H1 (cell line): ENCODE results near the gene NDUFB10. TPM values are rescaled to one million over a fixed set of nuclear protein-coding genes. Genes with fewer than 3 reads are reported as not detected.

Experiments used
- ASH2L ChIP-seq: fragments of 200-600, 300-600 bp; sonication (generic); IDR thresholded peaks from one replicate; pipeline ENCODE4 v1.7.1; 2017; ENCODE audit warnings: low read length
- CHD1 ChIP-seq: IDR thresholded peaks from 2 replicates; pipeline ENCODE4 v1.6.1; 2012; ENCODE audit warnings: low read depth, low read length, improper control_type of control experiment
- CHD2 ChIP-seq: IDR thresholded peaks from 2 replicates; pipeline ENCODE4 v1.6.1; 2012; ENCODE audit warnings: low read length, improper control_type of control experiment
- GABPA ChIP-seq: IDR thresholded peaks from 2 replicates; pipeline ENCODE4 v1.6.1; 2011; ENCODE audit warnings: mild to moderate bottlenecking, low read length, moderate library complexity, borderline replicate concordance; ENCODE audit not compliant: insufficient read depth
- HDAC6 ChIP-seq: IDR thresholded peaks from one replicate; pipeline ENCODE4 v1.7.1; 2012; ENCODE audit warnings: low read depth, mild to moderate bottlenecking, inconsistent platforms, low read length, moderate library complexity
- JUND ChIP-seq: IDR thresholded peaks from 2 replicates; pipeline ENCODE4 v1.6.1; 2011; ENCODE audit warnings: mild to moderate bottlenecking, improper control_type of control experiment, low read length
- MAFK ChIP-seq: IDR thresholded peaks from 2 replicates; pipeline ENCODE4 v1.6.1; 2012; ENCODE audit warnings: low read depth, mild to moderate bottlenecking, improper control_type of control experiment, low read length
- NANOG ChIP-seq: IDR thresholded peaks from 2 replicates; pipeline ENCODE4 v1.6.1; 2011; ENCODE audit warnings: low read length, low read depth, mild to moderate bottlenecking, inconsistent platforms; ENCODE audit not compliant: insufficient read depth, poor library complexity, severe bottlenecking
- PHF8 ChIP-seq: fragments of 200-600 bp; sonication (generic); conservative IDR thresholded peaks from 2 replicates; pipeline ENCODE4 v1.7.1; 2012; ENCODE audit warnings: low read depth, mild to moderate bottlenecking, inconsistent platforms, low read length, moderate library complexity
- POU5F1 ChIP-seq: IDR thresholded peaks from 2 replicates; pipeline ENCODE4 v1.6.1; 2011; ENCODE audit warnings: low read depth, mild to moderate bottlenecking, low read length, moderate library complexity
- RBBP5 ChIP-seq: IDR thresholded peaks from 2 replicates; pipeline ENCODE4 v1.7.1; 2012; ENCODE audit warnings: low read depth, mild to moderate bottlenecking, inconsistent platforms, low read length, moderate library complexity, borderline replicate concordance
- SIN3A ChIP-seq, 2 experiments: IDR thresholded peaks in 1 of 2; conservative IDR thresholded peaks in 1 of 2; 2 replicates each; pipeline ENCODE4 v1.6.1; 2011 to 2012; ENCODE audit warnings: low read length in 2 of 2, improper control_type of control experiment in 1 of 2, low read depth in 1 of 2, mild to moderate bottlenecking in 1 of 2
- SP2 ChIP-seq: IDR thresholded peaks from 2 replicates; pipeline ENCODE4 v1.6.1; 2012; ENCODE audit warnings: mild to moderate bottlenecking, low read length, inconsistent platforms
- TAF1 ChIP-seq: IDR thresholded peaks from 2 replicates; pipeline ENCODE4 v1.6.1; 2011; ENCODE audit warnings: mild to moderate bottlenecking, low read depth, low read length
- TAF7 ChIP-seq: optimal IDR thresholded peaks from 2 replicates; pipeline ENCODE3; 2011; ENCODE audit warnings: low read depth, mild to moderate bottlenecking, inconsistent platforms, low read length, moderate library complexity, borderline replicate concordance
- TEAD4 ChIP-seq: IDR thresholded peaks from 2 replicates; pipeline ENCODE4 v1.6.1; 2012; ENCODE audit warnings: low read depth, low read length, inconsistent platforms, mixed read lengths
- YY1 ChIP-seq: IDR thresholded peaks from 2 replicates; pipeline ENCODE4 v1.6.1; 2011; ENCODE audit warnings: low read depth, mild to moderate bottlenecking, low read length
- polyA plus RNA-seq, 7 experiments: library from polyadenylated mRNA; depleted of rRNA in 3 of 7; stranded (reverse) in 5 of 7; unstranded in 2 of 7; fragments of >200 nt in 5 of 7; fragments of 200-250 nt in 2 of 7; gene quantifications; 1 replicate in 5 of 7; 2 replicates in 1 of 7; 4 replicates in 1 of 7; pipeline versions ENCODE4 v1.2.1 to v1.2.3, GENCODE V29; 2011 to 2013; ENCODE audit warnings: missing spikeins in 2 of 7, mixed read lengths in 2 of 7
- total RNA-seq: library from RNA; stranded (reverse); fragmentation: NEBNext Ultra II Directional; extraction: Animal tissue kit (Norgen Biotek cat#: 25700); gene quantifications from 2 replicates; pipeline ENCODE4 v1.2.1, GENCODE V29; 2021
- TF ChIP-seq, protein P1 (sequence below), 3 experiments: IDR thresholded peaks; 1 replicate in 2 of 3; 2 replicates in 1 of 3; pipeline versions ENCODE4 v1.5.1 to v1.6.1; 2011; ENCODE audit warnings: low read length in 3 of 3, mild to moderate bottlenecking in 3 of 3, inconsistent platforms in 2 of 3, low read depth in 1 of 3, moderate library complexity in 1 of 3; ENCODE audit not compliant: insufficient read depth in 1 of 3; ENCODE audit errors: control extremely low read depth in 1 of 3
- TF ChIP-seq, protein P2 (sequence below): IDR thresholded peaks from 2 replicates; pipeline ENCODE4 v1.6.1; 2012; ENCODE audit warnings: inconsistent platforms

The NDUFB10 gene
- total and polyA plus RNA-seq, 2 of the 8 experiments (the other 6 are each of a cell fraction or from before 2014, with no cell fraction given): 183 to 194 TPM

DNA sequence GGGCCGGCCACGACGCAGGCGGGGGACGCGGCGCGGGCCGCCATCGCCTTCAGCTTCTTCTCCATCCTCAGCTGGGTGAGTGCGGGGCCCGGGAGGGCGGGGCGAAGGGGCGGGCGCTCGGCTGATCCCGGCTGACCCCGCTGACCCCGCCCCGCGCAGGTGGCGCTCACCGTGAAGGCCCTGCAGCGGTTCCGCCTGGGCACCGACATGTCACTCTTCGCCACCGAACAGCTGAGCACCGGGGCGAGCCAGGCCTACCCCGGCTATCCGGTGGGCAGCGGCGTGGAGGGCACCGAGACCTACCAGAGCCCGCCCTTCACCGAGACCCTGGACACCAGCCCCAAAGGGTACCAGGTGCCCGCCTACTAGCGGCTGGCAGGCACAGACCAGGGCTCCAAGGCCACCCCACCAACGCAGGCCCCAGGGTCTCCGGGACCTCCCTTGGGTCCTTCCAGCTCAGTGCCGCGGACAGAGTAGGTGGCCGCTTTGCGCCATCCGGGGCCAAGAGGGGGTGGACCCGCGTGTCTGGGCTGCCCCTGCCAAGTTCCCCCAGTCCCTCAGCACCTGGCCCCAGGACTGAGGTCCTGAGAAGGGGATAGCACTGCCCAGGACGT, 33.5 kb downstream of the NDUFB10 start (continued):
- TF ChIP-seq SIN3A (conservative IDR thresholded peaks at IDR 0.05 in 1 of 2, IDR thresholded peaks at IDR 0.05 in 1 of 2; ENCODE audit: low read depth in 1 of 2, low read length in 2 of 2) (peak; percentile 55 to 83; a peak in 3 of 4 replicates), CHD1 (no peak), GABPA (no peak), RBBP5 (no peak), PHF8 (no peak), HDAC6 (no peak), ASH2L (no peak), YY1 (peak; percentile 85), SP2 (no peak), TAF1 (peak; percentile 71), POU5F1 (no peak), TAF7 (no peak), TEAD4 (no peak), JUND (no peak), CHD2 (no peak), NANOG (no peak), MAFK (no peak)
- TF ChIP-seq, protein P1, sequence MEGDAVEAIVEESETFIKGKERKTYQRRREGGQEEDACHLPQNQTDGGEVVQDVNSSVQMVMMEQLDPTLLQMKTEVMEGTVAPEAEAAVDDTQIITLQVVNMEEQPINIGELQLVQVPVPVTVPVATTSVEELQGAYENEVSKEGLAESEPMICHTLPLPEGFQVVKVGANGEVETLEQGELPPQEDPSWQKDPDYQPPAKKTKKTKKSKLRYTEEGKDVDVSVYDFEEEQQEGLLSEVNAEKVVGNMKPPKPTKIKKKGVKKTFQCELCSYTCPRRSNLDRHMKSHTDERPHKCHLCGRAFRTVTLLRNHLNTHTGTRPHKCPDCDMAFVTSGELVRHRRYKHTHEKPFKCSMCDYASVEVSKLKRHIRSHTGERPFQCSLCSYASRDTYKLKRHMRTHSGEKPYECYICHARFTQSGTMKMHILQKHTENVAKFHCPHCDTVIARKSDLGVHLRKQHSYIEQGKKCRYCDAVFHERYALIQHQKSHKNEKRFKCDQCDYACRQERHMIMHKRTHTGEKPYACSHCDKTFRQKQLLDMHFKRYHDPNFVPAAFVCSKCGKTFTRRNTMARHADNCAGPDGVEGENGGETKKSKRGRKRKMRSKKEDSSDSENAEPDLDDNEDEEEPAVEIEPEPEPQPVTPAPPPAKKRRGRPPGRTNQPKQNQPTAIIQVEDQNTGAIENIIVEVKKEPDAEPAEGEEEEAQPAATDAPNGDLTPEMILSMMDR (IDR thresholded peaks at IDR 0.05; ENCODE audit: control extremely low read depth in 1 of 3, insufficient read depth in 1 of 3, low read depth in 1 of 3, low read length in 3 of 3): no peak
- TF ChIP-seq, protein P2, sequence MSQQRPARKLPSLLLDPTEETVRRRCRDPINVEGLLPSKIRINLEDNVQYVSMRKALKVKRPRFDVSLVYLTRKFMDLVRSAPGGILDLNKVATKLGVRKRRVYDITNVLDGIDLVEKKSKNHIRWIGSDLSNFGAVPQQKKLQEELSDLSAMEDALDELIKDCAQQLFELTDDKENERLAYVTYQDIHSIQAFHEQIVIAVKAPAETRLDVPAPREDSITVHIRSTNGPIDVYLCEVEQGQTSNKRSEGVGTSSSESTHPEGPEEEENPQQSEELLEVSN: peak; percentile 73; the same call in 1 of the 2 replicates
